A673 (cell line): ENCODE results near the gene SLC25A45. TPM values are rescaled to one million over a fixed set of nuclear protein-coding genes. Genes with fewer than 3 reads are reported as not detected.
"Not testable (repeated sequence)": the region's sequence is repeated elsewhere in the genome, so short reads cannot be mapped to it uniquely, and the experiment has no call there.

Experiments
- BruUV-seq: library from RNA; stranded (reverse); fragments of 400-500 nt; replicated peaks from 2 replicates; lab custom pipeline; 2021; lab: Mats Ljungman, UMichigan
- CTCF ChIA-PET: fragments of 300-600 bp; sonication (Branson Sonifier 250); formaldehyde crosslinking; loops from one replicate; lab custom pipeline; 2022; ENCODE audit warnings: antibody characterized with exemption; lab: Charles Lee
- POLR2A ChIA-PET: fragments of 300-600 bp; sonication (Branson Sonifier 250); formaldehyde crosslinking; loops from one replicate; lab custom pipeline; 2022; ENCODE audit warnings: antibody characterized with exemption; ENCODE audit not compliant: low non-redundant PET; lab: Charles Lee
- DNase-seq: peaks from one replicate; pipeline ENCODE4 v3.0.0-alpha.2; 2015; ENCODE audit warnings: low spot score
- H3K27ac ChIP-seq: fragments of 200-600 bp; sonication (generic); 2 replicates; pipeline ENCODE4 v1.5.1; 2016; ENCODE audit warnings: mixed run types, low read depth, mild to moderate bottlenecking, mixed read lengths, antibody characterized with exemption, low read length; ENCODE audit not compliant: poor library complexity, severe bottlenecking
- H3K27me3 ChIP-seq: fragments of 200-600 bp; sonication (generic); replicated peaks from 2 replicates; pipeline ENCODE4 v1.6.1; 2017; ENCODE audit warnings: mixed run types, low read depth, mild to moderate bottlenecking, mixed read lengths, antibody characterized with exemption, low read length; ENCODE audit not compliant: insufficient read depth, poor library complexity
- H3K36me3 ChIP-seq: fragments of 200-600 bp; sonication (generic); 2 replicates; pipeline ENCODE4 v1.6.1; 2016; ENCODE audit warnings: mixed run types, mild to moderate bottlenecking, mixed read lengths, antibody characterized with exemption, low read length; ENCODE audit not compliant: insufficient read depth, poor library complexity, severe bottlenecking
- H3K4me1 ChIP-seq: fragments of 200-600 bp; sonication (generic); 2 replicates; pipeline ENCODE4 v1.6.1; 2017; ENCODE audit warnings: mixed run types, mild to moderate bottlenecking, mixed read lengths, antibody characterized with exemption, low read length; ENCODE audit not compliant: insufficient read depth, poor library complexity, severe bottlenecking
- H3K4me3 ChIP-seq: fragments of 200-600 bp; sonication (generic); 2 replicates; pipeline ENCODE4 v1.5.1; 2016; ENCODE audit warnings: low read depth, mixed run types, mild to moderate bottlenecking, mixed read lengths, low read length; ENCODE audit not compliant: poor library complexity, severe bottlenecking
- H3K9me3 ChIP-seq: fragments of 200-600 bp; sonication (generic); 2 replicates; pipeline ENCODE4 v1.6.1; 2016; ENCODE audit warnings: mixed run types, low read depth, mild to moderate bottlenecking, mixed read lengths, antibody characterized with exemption, low read length; ENCODE audit not compliant: poor library complexity, severe bottlenecking
- CTCF ChIP-seq: fragments of 300-800, 200-600 bp; sonication (generic); conservative IDR thresholded peaks from 2 replicates; pipeline ENCODE4 v1.5.1; 2017; ENCODE audit warnings: low read depth, mild to moderate bottlenecking, antibody characterized with exemption, low read length, moderate library complexity, mixed read lengths
- EZH2 ChIP-seq: fragments of 200-600 bp; sonication (generic); IDR thresholded peaks from 2 replicates; pipeline ENCODE4 v1.6.1; 2017; ENCODE audit warnings: borderline replicate concordance, low read depth, mild to moderate bottlenecking, mixed read lengths, antibody characterized with exemption, low read length; ENCODE audit not compliant: poor library complexity, severe bottlenecking
- intact Hi-C: fragments of 100-400 bp; cut with micrococcal nuclease; formaldehyde crosslinking; loops from one replicate; pipeline ENCODE4 v1.10.0; 2022; ENCODE audit not compliant: unreplicated experiment
- total RNA-seq: library from RNA; stranded (reverse); gene quantifications from 2 replicates; pipeline ENCODE4 v1.2.3, GENCODE V29; 2021

SLC25A45 gene
- total RNA-seq, 1 experiment from 2014 or later, result 5.3 TPM

GRCh38 chr11:65416341-65416824 lies 33.9 kb upstream of the SLC25A45 start:
- peak overlapping the region; percentile 22 for H3K4me3 ChIP-seq
- peaks cover 8% of the 10 kb centered on the region for H3K36me3 ChIP-seq
- H3K27me3 ChIP-seq, result no peaks in the 10 kb centered on the region
- intact Hi-C loops, result loop anchor here (1.0 to 5.0 kb wide), 3 partner anchors 17 to 94 kb away; partner anchors contain the start of gene SLC25A45
- no TSS peak for BruUV-seq
- peak overlapping the region; percentile 100 for H3K27ac ChIP-seq
- peak; percentile 92 for DNase-seq
- peak; percentile 99 for TF ChIP-seq CTCF
- no peak for TF ChIP-seq EZH2
- H3K9me3 ChIP-seq, result no peaks in the 10 kb centered on the region
- CTCF ChIA-PET, result interaction anchor here (0.5 to 4.1 kb wide), 11 partner anchors 10 to 209 kb away, joined by 3 to 92 read pairs (median 3); partner anchors contain the start of gene DPF2
- H3K4me1 ChIP-seq, result peaks cover 54% of the 10 kb centered on the region
- POLR2A ChIA-PET, result interaction anchor here (0.6 to 2.2 kb wide), 5 partner anchors 9 to 1205 kb away, joined by 3 to 6 read pairs (median 5); partner anchors contain the start of gene MALAT1

GRCh38 chr11:65415499-65416340 lies 33.3 kb upstream of the SLC25A45 start:
- intact Hi-C loops, result loop anchor here (1.0 to 5.0 kb wide), 3 partner anchors 18 to 95 kb away; partner anchors contain the start of gene SLC25A45
- H3K4me3 ChIP-seq, result peak overlapping the region; percentile 22
- H3K27me3 ChIP-seq, result no peaks in the 10 kb centered on the region
- POLR2A ChIA-PET, result interaction anchor here (0.6 to 2.2 kb wide), 6 partner anchors 8 to 1206 kb away, joined by 3 to 6 read pairs (median 4); partner anchors contain the start of gene MALAT1
- DNase-seq, result no peak
- peaks cover 47% of the 10 kb centered on the region for H3K4me1 ChIP-seq
- H3K36me3 ChIP-seq, result peaks cover 14% of the 10 kb centered on the region
- peak overlapping the region; percentile 100 for H3K27ac ChIP-seq
- no peaks in the 10 kb centered on the region for H3K9me3 ChIP-seq
- no TSS peak for BruUV-seq
- CTCF ChIA-PET, result interaction anchor here (0.5 to 4.1 kb wide), 11 partner anchors 9 to 209 kb away, joined by 3 to 92 read pairs (median 3); partner anchors contain the start of gene DPF2
- TF ChIP-seq CTCF (no peak), EZH2 (no peak)

- Histone ChIP-seq H3K9me3 (no peaks in the 10 kb centered on the region), H3K4me3 (no peak overlapping the region), H3K27me3 (no peaks in the 10 kb centered on the region), H3K27ac (peak overlapping the region; percentile 10), H3K36me3 (peaks cover 15% of the 10 kb centered on the region), H3K4me1 (peaks cover 40% of the 10 kb centered on the region)
- no TSS peak for BruUV-seq
- ChIA-PET CTCF (interaction anchor here (1.0 to 4.1 kb wide), 2 partner anchors 81 to 94 kb away, joined by 3 to 92 read pairs; partner anchors contain the start of gene DPF2), POLR2A (interaction anchor here (0.6 to 2.2 kb wide), 2 partner anchors 7 to 82 kb away, joined by 3 to 6 read pairs; no protein-coding TSS in a partner anchor)
- DNase-seq, result no peak
- TF ChIP-seq EZH2 (no peak), CTCF (no peak)
- intact Hi-C loops, result loop anchor here (5.0 kb wide), 1 partner anchor 33 kb away; the partner anchor contains the start of gene SLC25A45
Observed at GRCh38 chr11:65414776-65415498, 32.5 kb upstream of the SLC25A45 start.

- H3K9me3 ChIP-seq, intact Hi-C loops, H3K4me3 ChIP-seq, H3K27me3 ChIP-seq, DNase-seq, H3K27ac ChIP-seq, CTCF ChIA-PET: not testable (repeated sequence)
- Histone ChIP-seq H3K4me1 (peaks cover 22% of the 10 kb centered on the region), H3K36me3 (peaks cover 32% of the 10 kb centered on the region)
- POLR2A ChIA-PET, result interaction anchor here (0.6 kb wide), 1 partner anchor 445 kb away, joined by 3 read pairs; the partner anchor contains the start of gene CFL1
- TSS peak; percentile 21 for BruUV-seq
Observed at GRCh38 chr11:65413077-65413664, 30.7 kb upstream of the SLC25A45 start.
